SKM-1 (cell line): ENCODE data around the gene EXOC4.

ENCODE experiments used
- DNase-seq: peaks from one replicate; lab custom pipeline; 2025; ENCODE audit not compliant: unreplicated experiment; lab: John Stamatoyannopoulos, UW

The EXOC4 gene

GRCh38 chr7:133419041-133419440 is 166.2 kb downstream of the EXOC4 start:
- DNase-seq = no peak

- DNase-seq = no peak
Observed at GRCh38 chr7:133423618-133424017, 170.7 kb downstream of the EXOC4 start.

GRCh38 chr7:133428326-133428725 is 175.4 kb downstream of the EXOC4 start:
- DNase-seq = no peak

GRCh38 chr7:133428876-133429275 is 176.0 kb downstream of the EXOC4 start:
- DNase-seq = no peak

GRCh38 chr7:133429371-133429770 is 176.5 kb downstream of the EXOC4 start:
- DNase-seq = no peak

- no peak for DNase-seq
Observed at GRCh38 chr7:133431134-133431724, 178.4 kb downstream of the EXOC4 start.

- no peak for DNase-seq
Observed at GRCh38 chr7:133433165-133433812, 180.4 kb downstream of the EXOC4 start.

- peak; percentile 18 for DNase-seq
Observed at GRCh38 chr7:133434246-133434865, 181.5 kb downstream of the EXOC4 start.

- no peak for DNase-seq
Observed at GRCh38 chr7:133436014-133436428, 183.1 kb downstream of the EXOC4 start.

- DNase-seq = no peak
Observed at GRCh38 chr7:133437544-133437943, 184.7 kb downstream of the EXOC4 start.

- DNase-seq = no peak
Observed at GRCh38 chr7:133442818-133443217, 189.9 kb downstream of the EXOC4 start.

- no peak for DNase-seq
Observed at GRCh38 chr7:133445617-133446016, 192.7 kb downstream of the EXOC4 start.

GRCh38 chr7:133448012-133448411 is 195.1 kb downstream of the EXOC4 start:
- DNase-seq = no peak

- no peak for DNase-seq
Observed at GRCh38 chr7:133452577-133452976, 199.7 kb downstream of the EXOC4 start.

- no peak for DNase-seq
Observed at GRCh38 chr7:133458688-133459087, 205.8 kb downstream of the EXOC4 start.

- no peak for DNase-seq
Observed at GRCh38 chr7:133461421-133461820, 208.5 kb downstream of the EXOC4 start.

- no peak for DNase-seq
Observed at GRCh38 chr7:133475655-133476054, 222.8 kb downstream of the EXOC4 start.

GRCh38 chr7:133477791-133478190 is 224.9 kb downstream of the EXOC4 start:
- DNase-seq = no peak

- no peak for DNase-seq
Observed at GRCh38 chr7:133478591-133479135, 225.8 kb downstream of the EXOC4 start.

- DNase-seq = no peak
Observed at GRCh38 chr7:133479456-133480065, 226.7 kb downstream of the EXOC4 start.

- DNase-seq = no peak
Observed at GRCh38 chr7:133480868-133481267, 228.0 kb downstream of the EXOC4 start.

GRCh38 chr7:133481676-133482075 is 228.8 kb downstream of the EXOC4 start:
- DNase-seq = no peak
